Spleen (tissue), 7 donors: ENCODE data around the gene SLC25A24.
A peak's percentile ranks its signal among the peaks of the same experiment; 100 is the strongest.

ENCODE experiments used
- POLR2A ChIP-seq, 3 donors: fragments of 450-650 bp; IDR thresholded peaks; one replicate each; pipeline ENCODE4 v1.5.1; 2017; ENCODE audit warnings: antibody characterized with exemption in 3 of 3, mild to moderate bottlenecking in 1 of 3
- POLR2AphosphoS5 ChIP-seq, 3 donors: sonication (generic); formaldehyde crosslinking; IDR thresholded peaks; one replicate each; pipeline ENCODE4 v1.5.1; 2017; ENCODE audit warnings: antibody characterized with exemption in 3 of 3
- TF ChIP-seq, protein P1 (sequence below), 11 experiments: fragments of 200-600 bp in 7 of 11; fragments of 450-650 bp in 4 of 11; sonication (generic) in 4 of 11; IDR thresholded peaks in 8 of 11; conservative IDR thresholded peaks in 3 of 11; 1 replicate in 7 of 11; 2 replicates in 4 of 11; pipeline versions ENCODE4 v1.4.0 to v1.8.0; 2016 to 2021; ENCODE audit warnings: antibody characterized with exemption in 11 of 11, inconsistent platforms in 4 of 11, mild to moderate bottlenecking in 1 of 11
- donor health status: DM: no; HTN: no; CAD: no; lungs with moderate emphysema.
- donor health status: DM: no; HTN: no; CAD: no.
- donor health status: DM: no; HTN: no; CAD: no.

- TF ChIP-seq, protein P1, sequence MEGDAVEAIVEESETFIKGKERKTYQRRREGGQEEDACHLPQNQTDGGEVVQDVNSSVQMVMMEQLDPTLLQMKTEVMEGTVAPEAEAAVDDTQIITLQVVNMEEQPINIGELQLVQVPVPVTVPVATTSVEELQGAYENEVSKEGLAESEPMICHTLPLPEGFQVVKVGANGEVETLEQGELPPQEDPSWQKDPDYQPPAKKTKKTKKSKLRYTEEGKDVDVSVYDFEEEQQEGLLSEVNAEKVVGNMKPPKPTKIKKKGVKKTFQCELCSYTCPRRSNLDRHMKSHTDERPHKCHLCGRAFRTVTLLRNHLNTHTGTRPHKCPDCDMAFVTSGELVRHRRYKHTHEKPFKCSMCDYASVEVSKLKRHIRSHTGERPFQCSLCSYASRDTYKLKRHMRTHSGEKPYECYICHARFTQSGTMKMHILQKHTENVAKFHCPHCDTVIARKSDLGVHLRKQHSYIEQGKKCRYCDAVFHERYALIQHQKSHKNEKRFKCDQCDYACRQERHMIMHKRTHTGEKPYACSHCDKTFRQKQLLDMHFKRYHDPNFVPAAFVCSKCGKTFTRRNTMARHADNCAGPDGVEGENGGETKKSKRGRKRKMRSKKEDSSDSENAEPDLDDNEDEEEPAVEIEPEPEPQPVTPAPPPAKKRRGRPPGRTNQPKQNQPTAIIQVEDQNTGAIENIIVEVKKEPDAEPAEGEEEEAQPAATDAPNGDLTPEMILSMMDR (IDR thresholded peaks at IDR 0.05 in 8 of 11, conservative IDR thresholded peaks at IDR 0.05 in 3 of 11): peak in 1 of 11 experiments; percentile 13
- peak; percentile 81 to 88 (median 81) for TF ChIP-seq POLR2AphosphoS5 (IDR thresholded peaks at IDR 0.05)
- TF ChIP-seq POLR2A (IDR thresholded peaks at IDR 0.05): peak in 1 of 3 donors; percentile 31
Measured at GRCh38 chr1:108199781-108200686, at the start of gene SLC25A24.
